Neuronal stem cell (in vitro differentiated cells): ENCODE data around the gene CCNG1.
"Not testable (repeated sequence)": the region's sequence is repeated elsewhere in the genome, so short reads cannot be mapped to it uniquely, and the experiment has no call there.

Experiments
- DNase-seq: peaks from one replicate; pipeline ENCODE4 v3.0.0-alpha.2; 2013; ENCODE audit warnings: low spot score
- H2AFZ ChIP-seq: one replicate; pipeline ENCODE4 v1.6.1; 2013; ENCODE audit warnings: mild to moderate bottlenecking, low read length, inconsistent platforms
- H2AK5ac ChIP-seq: 2 replicates; pipeline ENCODE4 v1.6.1; 2013; ENCODE audit warnings: low read depth, mild to moderate bottlenecking, inconsistent platforms, low read length, moderate library complexity, mixed read lengths
- H2BK120ac ChIP-seq: 2 replicates; pipeline ENCODE4 v1.6.1; 2013; ENCODE audit warnings: low read depth, mild to moderate bottlenecking, inconsistent platforms, low read length, moderate library complexity, mixed read lengths
- H2BK12ac ChIP-seq: one replicate; pipeline ENCODE4 v1.6.1; 2013; ENCODE audit warnings: low read length, inconsistent platforms
- H2BK15ac ChIP-seq: 2 replicates; pipeline ENCODE4 v1.6.1; 2013; ENCODE audit warnings: mild to moderate bottlenecking, low read length, inconsistent platforms, mixed read lengths
- H2BK5ac ChIP-seq: one replicate; pipeline ENCODE4 v1.6.1; 2013; ENCODE audit warnings: inconsistent platforms, mild to moderate bottlenecking, low read length, moderate library complexity
- H3K14ac ChIP-seq: one replicate; pipeline ENCODE4 v1.6.1; 2013; ENCODE audit warnings: low read length, inconsistent platforms
- H3K18ac ChIP-seq: 2 replicates; pipeline ENCODE4 v1.6.1; 2013; ENCODE audit warnings: low read length, inconsistent platforms
- H3K23ac ChIP-seq: 2 replicates; pipeline ENCODE4 v1.6.1; 2013; ENCODE audit warnings: low read depth, mild to moderate bottlenecking, mixed read lengths, low read length, inconsistent platforms; ENCODE audit not compliant: poor library complexity
- H3K27ac ChIP-seq: replicated peaks from 3 replicates; pipeline ENCODE4 v1.5.1; 2013; ENCODE audit warnings: low read length, inconsistent platforms
- H3K27me3 ChIP-seq, 3 experiments: 2 replicates each; pipeline ENCODE4 v1.6.1; 2013; ENCODE audit warnings: low read length in 3 of 3, mild to moderate bottlenecking in 2 of 3, inconsistent platforms in 1 of 3, low read depth in 1 of 3, mixed read lengths in 1 of 3, moderate library complexity in 1 of 3; ENCODE audit not compliant: control insufficient read depth in 3 of 3, insufficient read depth in 3 of 3
- H3K36me3 ChIP-seq, 2 donors: replicated peaks in 1 of 2; 2 replicates each; pipeline ENCODE4 v1.6.1; 2013; ENCODE audit warnings: low read length in 2 of 2; ENCODE audit not compliant: control insufficient read depth in 2 of 2, insufficient read depth in 2 of 2
- H3K4ac ChIP-seq: 2 replicates; pipeline ENCODE4 v1.6.1; 2013; ENCODE audit warnings: inconsistent platforms, mild to moderate bottlenecking, low read length, moderate library complexity
- H3K4me1 ChIP-seq, 2 donors: 1 replicate in 1 of 2; 2 replicates in 1 of 2; pipeline ENCODE4 v1.6.1; 2013; ENCODE audit warnings: low read length in 2 of 2, low read depth in 1 of 2; ENCODE audit not compliant: control insufficient read depth in 2 of 2, insufficient read depth in 1 of 2
- H3K4me2 ChIP-seq: one replicate; pipeline ENCODE4 v1.6.1; 2013; ENCODE audit warnings: mild to moderate bottlenecking, low read length, inconsistent platforms; ENCODE audit not compliant: insufficient read depth, poor library complexity, severe bottlenecking
- H3K4me3 ChIP-seq, 2 donors: 2 replicates each; pipeline ENCODE4 v1.5.1; 2013; ENCODE audit warnings: low read length in 2 of 2, mild to moderate bottlenecking in 2 of 2, inconsistent platforms in 1 of 2, moderate library complexity in 1 of 2
- H3K79me1 ChIP-seq: one replicate; pipeline ENCODE4 v1.6.1; 2013; ENCODE audit warnings: low read depth, mild to moderate bottlenecking, inconsistent platforms, low read length, moderate library complexity
- H3K9ac ChIP-seq: one replicate; pipeline ENCODE4 v1.6.1; 2013; ENCODE audit warnings: mild to moderate bottlenecking, low read depth, low read length, inconsistent platforms; ENCODE audit not compliant: poor library complexity
- H3K9me3 ChIP-seq, 2 donors: replicated peaks in 1 of 2; 2 replicates each; pipeline versions ENCODE3 to v1.6.1; 2013; ENCODE audit warnings: low read length in 2 of 2, mild to moderate bottlenecking in 2 of 2, inconsistent platforms in 1 of 2, low read depth in 1 of 2, mixed read lengths in 1 of 2, moderate library complexity in 1 of 2; ENCODE audit not compliant: control insufficient read depth in 2 of 2, insufficient read depth in 1 of 2
- H4K8ac ChIP-seq: one replicate; pipeline ENCODE4 v1.6.1; 2013; ENCODE audit warnings: low read depth, mild to moderate bottlenecking, inconsistent platforms, low read length, moderate library complexity
- H4K91ac ChIP-seq: one replicate; pipeline ENCODE4 v1.6.1; 2013; ENCODE audit warnings: low read length, low read depth, mild to moderate bottlenecking, inconsistent platforms; ENCODE audit not compliant: poor library complexity
- WGBS, 2 donors: extraction: QIAGEN DNeasy Blood & Tissue Kit; methylation state at CpG; one replicate each; pipeline ENCODE4 v1.1.7; 2013; ENCODE audit warnings: missing lambda C conversion rate in 2 of 2, mixed read lengths in 1 of 2; ENCODE audit not compliant: insufficient read length in 2 of 2, insufficient replicate concordance in 1 of 2; ENCODE audit errors: extremely low coverage in 2 of 2; 5-methylcytosine and 5-hydroxymethylcytosine counted together

CCNG1 gene

GRCh38 chr5:163453705-163454104 lies 16.3 kb downstream of the CCNG1 start:
- peaks cover 5 to 88% of the 10 kb centered on the region in 2 donors for H3K36me3 ChIP-seq
- no peak for DNase-seq

GRCh38 chr5:163455406-163455805 lies 18.0 kb downstream of the CCNG1 start:
- not testable (repeated sequence) for H2BK12ac ChIP-seq, H3K79me1 ChIP-seq, H2AK5ac ChIP-seq, H3K4me3 ChIP-seq, DNase-seq, H3K9me3 ChIP-seq, H3K4me2 ChIP-seq, H3K27ac ChIP-seq, H3K23ac ChIP-seq, H3K18ac ChIP-seq, H3K4me1 ChIP-seq, H3K14ac ChIP-seq, H3K4ac ChIP-seq, H4K8ac ChIP-seq, H3K9ac ChIP-seq, H2BK5ac ChIP-seq, H2BK15ac ChIP-seq, H2BK120ac ChIP-seq, H3K27me3 ChIP-seq, H4K91ac ChIP-seq, H2AFZ ChIP-seq
- H3K36me3 ChIP-seq, result peaks cover 5 to 71% of the 10 kb centered on the region in 2 donors
- WGBS, 2 donors, result no CpG with 5 or more reads among the region's 17 CpGs

More at GRCh38 chr5:163453705-163454104, 16.3 kb downstream of the CCNG1 start:
- H2BK120ac ChIP-seq, result no peak overlapping the region
- no peak overlapping the region for H3K23ac ChIP-seq
- H3K18ac ChIP-seq, result no peak overlapping the region
- no peak overlapping the region for H2BK15ac ChIP-seq
- H2AFZ ChIP-seq, result no peak overlapping the region
- H4K8ac ChIP-seq, result no peak overlapping the region
- H2BK12ac ChIP-seq, result no peak overlapping the region
- no peak overlapping the region for H4K91ac ChIP-seq
- H3K4me2 ChIP-seq, result no peak overlapping the region
- H3K4me3 ChIP-seq, result no peak overlapping the region
- H3K27me3 ChIP-seq, result no peaks in the 10 kb centered on the region
- WGBS, 2 donors, result no CpG with 5 or more reads among the region's 1 CpG
- H3K79me1 ChIP-seq, result no peaks in the 10 kb centered on the region
- peaks cover 0 to 3% of the 10 kb centered on the region in 2 donors for H3K9me3 ChIP-seq
- H3K4me1 ChIP-seq, result no peaks in the 10 kb centered on the region
- no peak overlapping the region for H3K9ac ChIP-seq
- no peak overlapping the region for H2AK5ac ChIP-seq
- H3K4ac ChIP-seq, result no peak overlapping the region
- no peak overlapping the region for H2BK5ac ChIP-seq
- H3K27ac ChIP-seq, result no peak overlapping the region
- H3K14ac ChIP-seq, result no peak overlapping the region

- Histone ChIP-seq H2AK5ac (no peak overlapping the region), H3K4me1 (no peaks in the 10 kb centered on the region), H3K4me2 (no peak overlapping the region), H2BK120ac (no peak overlapping the region), H2BK15ac (no peak overlapping the region), H2BK5ac (no peak overlapping the region), H3K27me3 (no peaks in the 10 kb centered on the region), H3K23ac (no peak overlapping the region), H3K9ac (no peak overlapping the region), H3K79me1 (no peaks in the 10 kb centered on the region), H3K27ac (no peak overlapping the region), H2BK12ac (no peak overlapping the region), H3K14ac (no peak overlapping the region), H4K91ac (no peak overlapping the region), H3K4me3 (no peak overlapping the region), H3K18ac (no peak overlapping the region), H3K4ac (no peak overlapping the region), H3K9me3 (peaks cover 0 to 3% of the 10 kb centered on the region in 2 donors), H3K36me3 (peaks cover 5 to 64% of the 10 kb centered on the region in 2 donors), H2AFZ (no peak overlapping the region), H4K8ac (no peak overlapping the region)
- no CpG with 5 or more reads among the region's 2 CpGs for WGBS, 2 donors
- no peak for DNase-seq
These were observed 18.7 kb downstream of the CCNG1 start for GRCh38 chr5:163456029-163456589.

GRCh38 chr5:163456840-163457239 lies 19.4 kb downstream of the CCNG1 start:
- no peaks in the 10 kb centered on the region for H3K27me3 ChIP-seq
- H2BK15ac ChIP-seq, result no peak overlapping the region
- H2BK5ac ChIP-seq, result no peak overlapping the region
- no peak overlapping the region for H4K91ac ChIP-seq
- no peak overlapping the region for H3K23ac ChIP-seq
- H3K9me3 ChIP-seq, result peaks cover 0 to 3% of the 10 kb centered on the region in 2 donors
- no peak overlapping the region for H3K14ac ChIP-seq
- no peaks in the 10 kb centered on the region for H3K4me1 ChIP-seq
- no peak overlapping the region for H2BK120ac ChIP-seq
- H2BK12ac ChIP-seq, result no peak overlapping the region
- WGBS, 2 donors, result 100% methylated on average over 2 of the region's 7 CpGs; no CpG with 5 or more reads in 1 of the 2 donors
- no peak for DNase-seq
- H3K9ac ChIP-seq, result no peak overlapping the region
- peaks cover 3 to 56% of the 10 kb centered on the region in 2 donors for H3K36me3 ChIP-seq
- H2AK5ac ChIP-seq, result no peak overlapping the region
- H3K18ac ChIP-seq, result no peak overlapping the region
- no peak overlapping the region for H3K4ac ChIP-seq
- no peak overlapping the region for H3K4me2 ChIP-seq
- no peak overlapping the region for H3K4me3 ChIP-seq
- H3K79me1 ChIP-seq, result no peaks in the 10 kb centered on the region
- H4K8ac ChIP-seq, result no peak overlapping the region
- H2AFZ ChIP-seq, result no peak overlapping the region
- H3K27ac ChIP-seq, result no peak overlapping the region
